SK-N-DZ (cell line): Measurements from ENCODE around the gene BANK1.

ENCODE experiments used
- DNase-seq: peaks from one replicate; pipeline ENCODE4 v3.0.0-alpha.2; 2015; ENCODE audit warnings: low spot score

BANK1 gene

DNA sequence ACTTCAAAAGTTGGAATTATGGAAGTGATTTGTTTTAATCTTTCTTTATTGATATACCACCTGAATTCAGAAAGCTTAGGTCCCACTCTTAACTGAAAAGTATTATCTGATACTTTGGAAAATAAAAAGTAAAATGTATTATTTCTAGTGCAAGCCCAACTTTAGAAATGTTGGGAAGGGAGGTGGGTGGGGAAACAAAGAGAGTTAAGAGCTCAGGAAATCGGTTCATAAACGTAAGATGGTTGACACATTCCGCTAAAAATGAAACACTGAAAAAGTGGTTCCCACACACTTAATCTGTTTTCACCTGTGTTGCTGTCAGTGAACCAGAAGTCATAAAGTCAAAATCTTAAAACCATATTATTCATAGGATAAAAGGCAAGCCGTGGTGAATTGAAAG is 237.4 kb downstream of the BANK1 start:
- no peak for DNase-seq

DNA sequence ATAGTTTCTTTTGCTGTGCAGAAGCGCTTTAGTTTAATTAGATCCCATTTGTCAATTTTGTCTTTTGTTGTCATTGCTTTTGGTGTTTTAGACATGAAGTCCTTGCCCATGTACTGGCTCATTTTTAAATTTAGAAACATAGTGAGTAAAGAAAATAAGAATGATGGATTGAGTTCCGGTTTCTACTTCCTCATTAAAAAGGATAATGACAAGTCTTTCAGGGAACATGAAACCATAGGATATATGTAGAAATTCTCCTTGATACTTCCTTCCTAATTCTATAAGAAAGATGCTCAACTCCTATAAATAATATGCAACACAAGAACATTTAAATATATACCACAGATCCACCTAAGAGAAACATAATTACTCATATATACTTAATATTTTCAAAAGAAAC is 240.9 kb downstream of the BANK1 start:
- DNase-seq = no peak

DNA sequence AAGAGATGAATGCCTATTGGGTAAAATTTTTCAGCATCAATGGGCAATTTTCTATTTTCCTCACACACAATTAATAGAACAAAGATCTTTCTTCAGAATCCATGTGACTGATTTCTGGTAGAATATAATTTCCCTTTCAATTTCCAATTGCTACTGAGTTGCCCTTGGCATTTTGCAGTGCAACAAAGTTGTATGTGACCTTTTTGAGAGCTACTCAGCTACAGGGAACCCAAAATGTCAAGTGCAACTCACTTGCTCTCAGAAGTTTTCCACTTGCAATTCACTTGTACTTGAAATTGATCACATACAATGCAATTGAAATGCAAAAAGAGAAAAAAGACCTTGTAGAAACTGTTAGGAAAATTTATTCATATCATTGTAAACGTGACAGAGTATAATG is 245.5 kb downstream of the BANK1 start:
- no peak for DNase-seq

DNA sequence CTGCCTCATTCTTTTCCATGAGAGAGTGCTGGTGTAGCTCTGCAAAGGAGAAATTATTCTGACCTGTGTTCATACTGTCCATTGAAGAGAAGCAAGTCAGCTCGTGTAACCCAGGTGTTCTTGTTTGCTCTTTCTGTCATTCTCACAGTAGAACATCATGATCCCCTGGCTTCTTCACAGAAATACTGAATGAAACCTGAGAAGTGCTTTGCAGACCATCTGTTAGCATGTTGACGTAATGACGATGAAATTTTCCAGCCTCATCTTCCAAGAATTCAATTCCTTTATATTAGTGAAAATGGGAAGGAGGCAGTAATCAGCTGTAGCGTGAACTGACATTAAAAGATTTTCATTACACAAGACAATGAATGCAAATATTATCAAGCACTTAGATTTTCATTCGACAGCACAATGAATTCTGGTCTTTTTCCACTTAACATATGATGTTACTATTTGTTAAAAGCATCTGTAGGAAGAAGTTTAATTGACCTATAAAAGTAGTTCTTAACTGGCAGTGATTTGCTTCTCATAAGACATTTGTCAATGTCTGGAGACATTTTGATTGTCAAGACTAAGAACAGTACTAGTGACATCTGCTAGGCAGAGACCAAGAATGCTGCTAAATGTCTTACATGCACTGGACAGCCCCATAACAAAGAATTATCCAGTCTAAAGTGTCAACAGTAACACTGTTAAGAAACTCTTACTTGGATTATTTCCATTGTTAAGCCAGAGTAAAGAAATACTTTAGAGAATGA is 246.3 kb downstream of the BANK1 start:
- DNase-seq = peak; percentile 32

GRCh38 chr4:102037566-102037965 is 247.0 kb downstream of the BANK1 start:
- DNase-seq = no peak

GRCh38 chr4:102042871-102043802 is 252.6 kb downstream of the BANK1 start:
- DNase-seq = peak; percentile 21

GRCh38 chr4:102047616-102048015 is 257.1 kb downstream of the BANK1 start:
- DNase-seq = no peak

DNA sequence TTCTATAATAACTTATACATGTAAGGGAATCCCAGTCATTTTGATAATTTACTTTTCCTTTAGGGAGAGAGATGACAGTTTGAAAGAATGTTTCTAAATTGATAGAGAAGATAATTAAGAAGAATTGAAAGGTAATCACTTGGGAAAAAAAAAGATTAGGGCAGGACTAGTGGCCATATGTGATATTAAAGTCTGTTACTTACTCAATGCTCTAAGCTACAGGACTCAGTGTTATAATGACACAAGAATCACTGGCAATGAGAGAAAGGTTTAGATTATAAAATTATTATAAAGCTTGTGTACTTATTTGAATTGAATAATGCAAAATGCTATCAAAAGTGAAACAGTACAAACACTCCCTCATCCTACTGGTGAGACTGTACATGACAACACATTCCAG is 265.3 kb downstream of the BANK1 start:
- no peak for DNase-seq

DNA sequence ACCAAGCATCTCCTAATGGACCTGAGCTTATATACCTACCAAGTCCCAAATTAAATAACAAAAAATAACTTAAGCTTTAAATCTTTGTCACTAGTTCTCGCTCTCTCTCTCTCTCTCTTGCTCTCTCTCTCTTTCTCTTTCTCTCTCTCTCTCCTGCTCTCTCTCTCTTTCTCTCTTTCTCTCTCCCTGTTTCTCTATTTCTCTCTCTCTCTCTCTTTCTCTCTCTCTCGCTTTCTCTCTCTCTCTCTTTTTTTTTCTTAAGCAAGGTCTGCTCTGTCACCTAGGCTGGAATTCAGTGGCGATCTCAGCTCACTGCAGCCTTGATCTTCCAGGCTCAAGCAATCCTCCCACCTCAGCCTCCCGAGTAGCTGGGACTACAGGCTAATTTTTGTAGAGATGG is 266.6 kb downstream of the BANK1 start:
- no peak for DNase-seq

GRCh38 chr4:102061133-102061532 is 270.6 kb downstream of the BANK1 start:
- DNase-seq = no peak

- DNase-seq = no peak
These were observed 274.4 kb downstream of the BANK1 start for GRCh38 chr4:102064747-102065442.

GRCh38 chr4:102076622-102077021 is 286.1 kb downstream of the BANK1 start:
- no peak for DNase-seq

DNA sequence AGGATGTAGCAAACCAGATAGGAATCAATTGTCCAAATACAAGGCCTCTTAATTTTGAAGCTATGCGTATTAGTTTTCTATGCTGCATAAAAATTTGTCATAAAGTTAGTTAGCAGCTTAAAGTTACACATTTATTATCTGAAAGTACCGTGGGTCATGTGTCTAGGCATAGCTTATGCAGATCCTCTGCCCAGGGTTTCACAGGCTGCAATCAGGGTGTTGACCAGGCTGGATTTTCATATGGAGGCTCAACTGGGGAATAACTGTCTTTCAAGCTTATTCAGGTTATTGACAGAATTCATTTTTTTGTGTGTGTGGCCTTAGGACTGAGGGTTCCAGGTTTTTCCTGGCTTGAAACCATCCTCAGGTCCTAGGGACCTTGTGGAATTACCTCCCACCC is 289.7 kb downstream of the BANK1 start:
- DNase-seq = no peak

GRCh38 chr4:102089850-102090621 is 299.5 kb downstream of the BANK1 start:
- DNase-seq = peak; percentile 30

DNA sequence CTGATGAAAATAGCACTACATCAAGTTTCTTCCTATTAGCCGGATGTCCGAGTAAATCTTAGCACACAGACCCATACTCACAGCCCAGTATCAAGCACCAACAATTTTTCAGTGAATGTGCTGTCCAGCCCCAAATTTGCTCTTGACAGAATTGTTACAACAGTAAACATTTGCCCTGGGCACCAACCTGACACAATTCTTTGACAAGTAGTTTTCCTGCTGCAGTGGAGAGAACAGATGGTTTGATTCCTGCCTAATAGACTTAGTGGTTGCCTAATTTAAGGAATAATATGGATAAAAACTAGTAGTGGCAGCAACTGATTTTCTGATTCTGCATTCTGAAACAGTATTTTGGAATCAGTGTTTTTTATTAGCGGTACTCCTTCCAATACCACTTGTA is 301.1 kb downstream of the BANK1 start:
- no peak for DNase-seq

DNA sequence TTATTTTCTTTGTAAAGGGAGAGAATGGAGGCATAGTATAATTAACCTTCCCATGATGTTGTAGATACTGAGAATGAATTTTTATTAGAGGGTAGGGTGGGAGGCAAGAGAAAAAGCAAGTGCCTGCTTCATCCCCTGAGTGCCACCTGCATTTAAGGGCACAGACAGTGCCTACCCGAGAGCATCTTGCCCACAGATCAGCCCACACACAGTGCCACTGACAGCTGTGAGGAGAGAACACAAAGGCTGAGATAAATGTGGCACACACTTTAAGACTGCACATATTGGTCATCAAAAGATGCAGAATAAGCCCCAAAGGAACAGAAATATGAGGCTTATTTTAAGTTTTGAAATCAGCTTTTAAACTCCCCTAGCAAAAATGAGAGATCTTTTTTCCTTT is 304.0 kb downstream of the BANK1 start:
- DNase-seq = no peak

DNA sequence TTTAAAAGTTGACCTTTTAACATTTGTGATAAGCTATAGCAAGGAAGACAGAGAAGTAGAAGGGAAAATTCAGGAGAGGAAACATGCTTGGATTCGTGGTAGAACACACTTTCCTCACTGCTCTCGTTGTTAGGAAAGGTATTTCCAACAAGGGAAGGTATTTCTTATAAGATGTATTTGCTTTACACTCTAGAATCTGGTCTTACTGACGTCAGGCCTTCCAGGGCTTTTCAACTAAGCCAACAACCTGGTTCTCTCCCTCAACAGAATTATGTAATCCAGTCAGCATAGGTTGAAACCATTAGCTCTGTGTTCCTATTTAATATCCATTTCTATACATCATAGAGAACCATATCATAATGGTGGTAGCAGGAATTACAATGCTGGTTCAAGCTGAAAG is 312.8 kb downstream of the BANK1 start:
- no peak for DNase-seq

DNA sequence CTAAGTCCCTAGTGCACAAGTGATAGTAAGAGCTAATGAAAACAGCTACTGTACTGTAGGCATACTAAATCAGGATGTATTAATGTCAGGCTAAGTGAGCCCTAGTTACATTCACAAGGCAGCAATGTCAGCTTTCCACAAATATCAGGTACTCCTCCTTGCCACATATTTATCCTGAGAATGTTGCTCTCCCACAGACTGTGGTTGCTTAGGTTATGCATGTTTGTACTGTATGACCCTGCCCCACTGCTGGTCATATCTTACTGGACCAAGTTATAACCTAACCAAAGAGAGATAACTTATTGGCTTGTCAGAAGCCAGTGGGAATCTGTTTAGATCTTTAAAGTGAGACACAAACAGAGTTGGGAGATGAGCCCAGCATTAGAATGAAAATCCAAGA is 313.7 kb downstream of the BANK1 start:
- DNase-seq = no peak

DNA sequence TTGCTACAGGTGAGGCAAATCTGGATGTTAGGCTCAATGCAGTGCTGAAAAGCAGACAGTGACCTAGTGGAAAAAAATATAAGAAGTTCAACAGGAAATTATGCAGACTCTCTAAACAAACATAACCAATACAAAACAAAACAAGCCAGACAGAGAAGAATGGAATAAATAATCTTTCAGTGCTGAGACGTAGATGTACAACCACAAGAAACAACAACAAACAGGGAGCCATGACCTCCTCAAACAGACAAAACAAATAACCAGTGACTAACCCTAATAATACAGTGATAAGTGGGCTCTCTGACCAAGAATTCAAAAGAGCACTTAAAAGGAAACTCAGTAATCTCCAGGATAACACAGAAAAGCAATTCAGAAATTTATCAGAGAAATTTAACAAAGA is 315.5 kb downstream of the BANK1 start:
- DNase-seq = no peak

DNA sequence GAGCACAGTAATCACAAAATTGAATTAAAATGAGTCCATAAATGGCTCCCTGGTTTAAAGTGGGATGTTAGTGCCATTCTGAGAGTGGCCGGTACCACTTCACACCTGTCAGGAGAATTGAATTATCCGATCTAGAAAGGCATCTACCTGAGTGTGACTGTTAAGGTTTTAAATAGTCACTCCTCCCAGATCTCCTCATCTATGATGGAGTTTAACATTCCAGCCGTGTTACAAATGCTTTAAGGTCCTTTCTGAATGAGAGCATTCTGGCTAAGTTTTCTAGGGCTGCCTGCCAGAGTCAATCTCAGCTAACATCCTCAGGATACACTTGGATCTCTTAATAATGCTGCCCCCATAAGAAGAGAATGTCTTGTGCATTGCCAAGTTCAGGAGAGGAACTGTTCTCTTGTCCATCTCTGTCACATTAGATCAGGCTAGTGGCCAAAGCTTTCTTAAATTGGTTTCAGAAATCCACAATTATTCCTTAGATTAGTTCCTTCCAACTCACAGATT is 323.6 kb downstream of the BANK1 start:
- DNase-seq = no peak

DNA sequence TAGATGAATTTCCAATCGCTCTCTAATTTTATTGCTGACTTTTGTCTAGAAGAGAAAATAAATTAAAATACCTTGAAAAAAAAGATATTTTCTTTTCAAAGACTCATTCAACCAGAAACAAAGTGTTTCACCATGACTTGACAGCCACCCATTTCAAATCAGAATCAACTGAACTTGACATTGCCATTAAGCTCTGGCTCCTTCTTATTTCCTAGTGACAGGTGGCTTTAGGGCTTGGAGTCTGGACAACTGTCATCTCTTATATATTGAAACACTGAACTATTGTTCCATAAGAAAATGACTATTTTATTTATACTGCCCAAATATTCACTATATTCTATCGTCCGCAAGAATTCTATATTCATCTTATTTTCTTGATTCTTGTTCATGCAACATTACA is 325.6 kb downstream of the BANK1 start:
- no peak for DNase-seq
